ENCODE data around the gene DOP1B.

DNA sequence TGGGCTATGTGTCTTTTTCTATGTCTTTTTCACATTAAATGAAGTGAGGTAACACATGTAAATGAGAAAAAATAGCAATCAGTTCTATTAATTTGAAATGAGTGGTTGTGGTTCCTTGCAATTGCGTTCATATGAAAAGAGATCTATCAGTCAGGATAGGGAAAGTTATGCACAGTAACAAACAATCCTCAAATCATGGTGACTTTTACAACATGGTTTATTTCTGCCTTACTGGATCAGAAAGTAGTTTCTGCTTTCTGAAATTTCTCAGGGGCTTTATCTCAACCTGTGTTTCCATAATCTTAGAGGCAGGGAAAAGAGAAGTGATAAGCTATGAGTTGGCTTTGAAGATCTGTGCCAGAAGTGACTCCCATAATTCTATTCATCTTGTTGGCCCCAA, 39.0 kb downstream of the DOP1B start:
- TF ChIP-seq, protein P1, sequence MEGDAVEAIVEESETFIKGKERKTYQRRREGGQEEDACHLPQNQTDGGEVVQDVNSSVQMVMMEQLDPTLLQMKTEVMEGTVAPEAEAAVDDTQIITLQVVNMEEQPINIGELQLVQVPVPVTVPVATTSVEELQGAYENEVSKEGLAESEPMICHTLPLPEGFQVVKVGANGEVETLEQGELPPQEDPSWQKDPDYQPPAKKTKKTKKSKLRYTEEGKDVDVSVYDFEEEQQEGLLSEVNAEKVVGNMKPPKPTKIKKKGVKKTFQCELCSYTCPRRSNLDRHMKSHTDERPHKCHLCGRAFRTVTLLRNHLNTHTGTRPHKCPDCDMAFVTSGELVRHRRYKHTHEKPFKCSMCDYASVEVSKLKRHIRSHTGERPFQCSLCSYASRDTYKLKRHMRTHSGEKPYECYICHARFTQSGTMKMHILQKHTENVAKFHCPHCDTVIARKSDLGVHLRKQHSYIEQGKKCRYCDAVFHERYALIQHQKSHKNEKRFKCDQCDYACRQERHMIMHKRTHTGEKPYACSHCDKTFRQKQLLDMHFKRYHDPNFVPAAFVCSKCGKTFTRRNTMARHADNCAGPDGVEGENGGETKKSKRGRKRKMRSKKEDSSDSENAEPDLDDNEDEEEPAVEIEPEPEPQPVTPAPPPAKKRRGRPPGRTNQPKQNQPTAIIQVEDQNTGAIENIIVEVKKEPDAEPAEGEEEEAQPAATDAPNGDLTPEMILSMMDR (conservative IDR thresholded peaks at IDR 0.05): no peak
- TF ChIP-seq EZH2 (IDR thresholded peaks at IDR 0.05; ENCODE audit: low read depth): no peak

Data from PC-9 (cell line).